B cell (primary cell): Measurements from ENCODE around the gene LBH. TPM values are rescaled to one million over a fixed set of nuclear protein-coding genes. Genes with fewer than 3 reads are reported as not detected.
A peak's percentile ranks its signal among the peaks of the same experiment; 100 is the strongest.

Experiments
- ATAC-seq: fragments of 200-7000 bp; cut with Tn5 transposase; one replicate; pipeline ENCODE4 v1.10.0; 2021; ENCODE audit warnings: low read depth, mild to moderate bottlenecking, moderate number of reproducible peaks, moderate library complexity
- CTCF ChIA-PET: fragments of 350-600 bp; sonication (Branson Sonifier 250); formaldehyde crosslinking; loops from one replicate; lab custom pipeline; 2021; ENCODE audit warnings: antibody characterized with exemption, inconsistent platforms; lab: Charles Lee
- POLR2A ChIA-PET: fragments of 350-600 bp; sonication (Branson Sonifier 250); formaldehyde crosslinking; loops from one replicate; lab custom pipeline; 2021; ENCODE audit warnings: antibody characterized with exemption; lab: Charles Lee
- DNase-seq: peaks from one replicate; pipeline ENCODE4 v3.0.0; 2013
- H2AFZ ChIP-seq: 2 replicates; pipeline ENCODE4 v1.6.1; 2012; ENCODE audit warnings: mild to moderate bottlenecking, low read depth, low read length; ENCODE audit not compliant: insufficient read depth, poor library complexity, severe bottlenecking
- H3K27ac ChIP-seq, 2 donors: 1 replicate in 1 of 2; 2 replicates in 1 of 2; pipeline ENCODE4 v1.5.1; 2012 to 2013; ENCODE audit warnings: low read length in 2 of 2, mild to moderate bottlenecking in 2 of 2, moderate library complexity in 1 of 2
- H3K27me3 ChIP-seq, 4 experiments: fragments of 200-600 bp in 1 of 4; sonication (generic) in 1 of 4; replicated peaks in 1 of 4; 1 replicate in 2 of 4; 2 replicates in 2 of 4; pipeline versions ENCODE4 v1.6.1 to v1.7.0; 2013 to 2016; ENCODE audit warnings: low read length in 3 of 4, mild to moderate bottlenecking in 2 of 4, mixed read lengths in 1 of 4, moderate library complexity in 1 of 4; ENCODE audit not compliant: insufficient read depth in 4 of 4, control insufficient read depth in 3 of 4; ENCODE audit errors: control extremely low read depth in 1 of 4
- H3K36me3 ChIP-seq, 2 experiments: replicated peaks in 1 of 2; 1 replicate in 1 of 2; 2 replicates in 1 of 2; pipeline versions ENCODE4 v1.6.1 to v1.7.1; 2013; ENCODE audit warnings: low read length in 1 of 2; ENCODE audit not compliant: insufficient read depth in 2 of 2, control insufficient read depth in 1 of 2; ENCODE audit errors: control extremely low read depth in 1 of 2, extremely low read depth in 1 of 2
- H3K4me1 ChIP-seq, 2 donors: fragments of 200-600 bp in 1 of 2; sonication (generic) in 1 of 2; 1 replicate in 1 of 2; 2 replicates in 1 of 2; pipeline versions ENCODE4 v1.5.1 to v1.6.1; 2013 to 2017; ENCODE audit warnings: low read length in 2 of 2; ENCODE audit not compliant: control insufficient read depth in 2 of 2, insufficient read depth in 2 of 2
- H3K4me2 ChIP-seq: replicated peaks from 2 replicates; pipeline ENCODE3; 2012; ENCODE audit warnings: mild to moderate bottlenecking, low read depth, low read length; ENCODE audit not compliant: poor library complexity, severe bottlenecking
- H3K4me3 ChIP-seq, 5 experiments: fragments of 200-600 bp in 1 of 5; sonication (generic) in 1 of 5; 1 replicate in 3 of 5; 2 replicates in 2 of 5; pipeline versions ENCODE4 v1.5.1 to v1.7.0; 2011 to 2016; ENCODE audit warnings: low read length in 4 of 5, mild to moderate bottlenecking in 4 of 5, low read depth in 2 of 5, control low read depth in 1 of 5, moderate library complexity in 1 of 5; ENCODE audit not compliant: insufficient read depth in 1 of 5; ENCODE audit errors: control extremely low read depth in 1 of 5, extremely low read depth in 1 of 5
- H3K79me2 ChIP-seq: fragments of 200-600 bp; sonication (generic); one replicate; pipeline ENCODE4 v1.6.0; 2016; ENCODE audit warnings: low read length; ENCODE audit not compliant: control insufficient read depth, insufficient read depth
- H3K9ac ChIP-seq: fragments of 200-600 bp; sonication (generic); 2 replicates; pipeline ENCODE4 v1.6.1; 2017; ENCODE audit warnings: mild to moderate bottlenecking, low read length, moderate library complexity
- H3K9me3 ChIP-seq, 3 donors: one replicate each; pipeline versions ENCODE4 v1.6.1 to v1.7.1; 2013; ENCODE audit warnings: low read length in 2 of 3; ENCODE audit not compliant: control insufficient read depth in 2 of 3, insufficient read depth in 1 of 3; ENCODE audit errors: control extremely low read depth in 1 of 3
- H4K20me1 ChIP-seq: 2 replicates; pipeline ENCODE4 v1.6.0; 2012; ENCODE audit warnings: mild to moderate bottlenecking, low read length; ENCODE audit not compliant: insufficient read depth, control insufficient read depth, poor library complexity, severe bottlenecking
- H3K27ac Mint-ChIP-seq: one replicate; pipeline ENCODE4 v1.8.0; 2021; ENCODE audit warnings: mixed read lengths
- H3K27me3 Mint-ChIP-seq: one replicate; pipeline ENCODE4 v1.8.0; 2021; ENCODE audit warnings: mixed read lengths
- H3K4me1 Mint-ChIP-seq: one replicate; pipeline ENCODE4 v1.8.0; 2021; ENCODE audit warnings: mixed read lengths
- H3K4me3 Mint-ChIP-seq: one replicate; pipeline ENCODE4 v1.8.0; 2021; ENCODE audit warnings: mixed read lengths
- H3K9me3 Mint-ChIP-seq: one replicate; pipeline ENCODE4 v1.8.0; 2022; ENCODE audit warnings: mixed read lengths; ENCODE audit not compliant: insufficient read depth
- EZH2 ChIP-seq: IDR thresholded peaks from 2 replicates; pipeline ENCODE4 v1.6.1; 2012; ENCODE audit warnings: borderline replicate concordance, low read depth, mild to moderate bottlenecking, moderate library complexity, low read length; ENCODE audit not compliant: insufficient read depth, poor library complexity, severe bottlenecking
- WGBS: methylation state at CpG from one replicate; pipeline ENCODE4 v1.1.5; 2013; ENCODE audit warnings: missing lambda C conversion rate; ENCODE audit not compliant: insufficient coverage; 5-methylcytosine and 5-hydroxymethylcytosine counted together
- intact Hi-C: fragments of 100-400 bp; cut with micrococcal nuclease; formaldehyde crosslinking; loops from one replicate; pipeline ENCODE4 v1.10.0; 2022
- polyA plus RNA-seq: library from polyadenylated mRNA; depleted of rRNA; stranded (reverse); fragments of >200 nt; gene quantifications from 2 replicates; pipeline ENCODE4 v1.2.3, GENCODE V29; 2012
- total RNA-seq, 2 donors: library from RNA; stranded (reverse); fragments of 120-200 nt in 1 of 2; gene quantifications; 1 replicate in 1 of 2; 2 replicates in 1 of 2; pipeline versions ENCODE4 v1.2.3 to v1.2.4, GENCODE V29; 2013 to 2022
- TF ChIP-seq, protein P1 (sequence below): fragments of 200-600 bp; IDR thresholded peaks from one replicate; pipeline ENCODE4 v1.8.0; 2022; ENCODE audit warnings: antibody characterized with exemption, mild to moderate bottlenecking

The LBH gene
- total and polyA plus RNA-seq, 2 donors (not counting 1 experiment from before 2014, with no cell fraction given), result 158 to 201 TPM

DNA sequence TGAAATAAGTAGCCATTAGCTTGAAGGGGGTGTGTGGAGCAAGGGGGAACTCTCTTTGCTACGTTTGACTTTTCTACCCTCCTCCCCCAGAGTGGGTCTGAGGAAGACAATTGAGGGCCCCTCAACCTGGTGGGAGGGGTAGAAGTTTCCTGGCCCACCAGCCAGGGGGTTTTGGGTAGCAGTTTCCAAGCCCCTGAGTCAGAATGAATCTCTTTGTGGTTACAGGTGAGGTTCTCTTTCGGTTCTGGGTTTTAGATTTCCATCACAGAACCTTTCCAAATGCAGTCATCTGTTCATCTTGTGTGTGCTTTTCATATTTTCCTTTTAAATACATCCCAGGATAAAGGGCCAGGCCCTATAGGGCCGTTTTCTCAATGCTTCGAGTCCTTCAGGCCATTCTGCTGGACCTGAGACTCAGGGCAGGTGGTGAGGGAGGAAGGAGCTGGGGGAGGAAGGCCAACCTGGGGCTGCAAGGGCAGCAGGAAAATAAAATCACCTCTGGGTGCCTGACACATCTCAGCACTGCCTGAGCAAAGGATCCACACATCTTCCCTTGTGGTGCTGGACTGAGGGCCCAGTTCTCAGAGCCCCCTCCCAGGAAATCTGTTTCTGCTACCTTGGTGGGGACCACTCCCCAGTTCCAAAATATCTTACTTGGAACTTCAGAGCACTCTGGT lies 4.7 kb downstream of the LBH start:
- Histone ChIP-seq H3K79me2 (peaks cover 98% of the 10 kb centered on the region), H3K27ac (peak overlapping the region; percentile 43 to 94), H3K36me3 (peaks cover 7 to 71% of the 10 kb centered on the region in 2 experiments), H3K9me3 (peaks cover 0 to 3% (median 0%) of the 10 kb centered on the region in 3 donors), H2AFZ (no peak overlapping the region), H3K4me1 (peaks cover 77 to 78% of the 10 kb centered on the region in 2 donors), H3K4me3 (peak overlapping the region in 1 of 5 experiments; percentile 94), H3K9ac (peak overlapping the region; percentile 1), H4K20me1 (peaks cover 87% of the 10 kb centered on the region), H3K27me3 (no peaks in the 10 kb centered on the region), H3K4me2 (peak overlapping the region; percentile 98)
- 80% methylated on average over 2 of the region's 4 CpGs for WGBS
- intact Hi-C loops, result no loop called here
- H3K27me3 Mint-ChIP-seq, result no peaks in the 10 kb centered on the region
- ATAC-seq (no peak), DNase-seq (peak; percentile 36)
- H3K27ac Mint-ChIP-seq, result peak overlapping the region; percentile 98
- no peaks in the 10 kb centered on the region for H3K9me3 Mint-ChIP-seq
- ChIA-PET POLR2A (interaction anchor here (0.6 kb wide), 2 partner anchors 83 to 88 kb away, joined by 6 to 8 read pairs; no protein-coding TSS in a partner anchor), CTCF (interaction anchor here (0.8 to 13.1 kb wide), 9 partner anchors 9 to 472 kb away, joined by 3 to 148 read pairs (median 5); no protein-coding TSS in a partner anchor)
- H3K4me1 Mint-ChIP-seq, result peaks cover 78% of the 10 kb centered on the region
- TF ChIP-seq EZH2, result no peak
- TF ChIP-seq, protein P1, sequence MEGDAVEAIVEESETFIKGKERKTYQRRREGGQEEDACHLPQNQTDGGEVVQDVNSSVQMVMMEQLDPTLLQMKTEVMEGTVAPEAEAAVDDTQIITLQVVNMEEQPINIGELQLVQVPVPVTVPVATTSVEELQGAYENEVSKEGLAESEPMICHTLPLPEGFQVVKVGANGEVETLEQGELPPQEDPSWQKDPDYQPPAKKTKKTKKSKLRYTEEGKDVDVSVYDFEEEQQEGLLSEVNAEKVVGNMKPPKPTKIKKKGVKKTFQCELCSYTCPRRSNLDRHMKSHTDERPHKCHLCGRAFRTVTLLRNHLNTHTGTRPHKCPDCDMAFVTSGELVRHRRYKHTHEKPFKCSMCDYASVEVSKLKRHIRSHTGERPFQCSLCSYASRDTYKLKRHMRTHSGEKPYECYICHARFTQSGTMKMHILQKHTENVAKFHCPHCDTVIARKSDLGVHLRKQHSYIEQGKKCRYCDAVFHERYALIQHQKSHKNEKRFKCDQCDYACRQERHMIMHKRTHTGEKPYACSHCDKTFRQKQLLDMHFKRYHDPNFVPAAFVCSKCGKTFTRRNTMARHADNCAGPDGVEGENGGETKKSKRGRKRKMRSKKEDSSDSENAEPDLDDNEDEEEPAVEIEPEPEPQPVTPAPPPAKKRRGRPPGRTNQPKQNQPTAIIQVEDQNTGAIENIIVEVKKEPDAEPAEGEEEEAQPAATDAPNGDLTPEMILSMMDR, result no peak
- peak overlapping the region; percentile 80 for H3K4me3 Mint-ChIP-seq
